GM21737 (cell line): ENCODE data around the gene TUT1.
"Not testable (repeated sequence)": the region's sequence is repeated elsewhere in the genome, so short reads cannot be mapped to it uniquely, and the experiment has no call there.

Experiments used
- ATAC-seq: cut with Tn5 transposase; IDR thresholded peaks from one replicate; pipeline ENCODE4 v1.9.1; 2021; ENCODE audit warnings: mild to moderate bottlenecking, moderate library complexity; ENCODE audit not compliant: unreplicated experiment

Gene TUT1

GRCh38 chr11:62605902-62606301 is 14.6 kb upstream of the TUT1 start:
- no peak for ATAC-seq

GRCh38 chr11:62605467-62605866 is 14.1 kb upstream of the TUT1 start:
- no peak for ATAC-seq

- no peak for ATAC-seq
Measured at GRCh38 chr11:62604460-62605120, 13.3 kb upstream of the TUT1 start.

- ATAC-seq = no peak
Measured at GRCh38 chr11:62603776-62604299, 12.5 kb upstream of the TUT1 start.

GRCh38 chr11:62603072-62603408 is 11.7 kb upstream of the TUT1 start:
- no peak for ATAC-seq

- ATAC-seq = no peak
Measured at GRCh38 chr11:62602141-62603071, 11.1 kb upstream of the TUT1 start.

GRCh38 chr11:62601372-62602140 is 10.2 kb upstream of the TUT1 start, which contains the start of gene MTA2:
Gene MTA2 (minus strand): TSS chr11:62601865. CDS start chr11:62601450, 415 bp downstream.
- ATAC-seq = peak; percentile 70

GRCh38 chr11:62601122-62601371 is 9.7 kb upstream of the TUT1 start:
- no peak for ATAC-seq

- ATAC-seq = no peak
Measured at GRCh38 chr11:62600367-62601121, 9.2 kb upstream of the TUT1 start.

GRCh38 chr11:62599901-62600300 is 8.6 kb upstream of the TUT1 start:
- no peak for ATAC-seq

- peak; percentile 40 for ATAC-seq
Measured at GRCh38 chr11:62599069-62599696, 7.9 kb upstream of the TUT1 start.

- ATAC-seq = no peak
Measured at GRCh38 chr11:62595124-62595523, 3.8 kb upstream of the TUT1 start.

GRCh38 chr11:62593434-62594044 is 2.2 kb upstream of the TUT1 start:
- ATAC-seq = no peak

- ATAC-seq = no peak
Measured at GRCh38 chr11:62592989-62593421, 1.7 kb upstream of the TUT1 start.

- ATAC-seq = no peak
Measured at GRCh38 chr11:62592146-62592815, 958 bp upstream of the TUT1 start.

- ATAC-seq = no peak
Measured at GRCh38 chr11:62588966-62589637, 2.2 kb downstream of the TUT1 start.

GRCh38 chr11:62585356-62585755 is 6.0 kb downstream of the TUT1 start:
- ATAC-seq = not testable (repeated sequence)

GRCh38 chr11:62581735-62582134 is 9.6 kb downstream of the TUT1 start:
- not testable (repeated sequence) for ATAC-seq
